HepG2 (cell line): ENCODE measurements around the gene TCFL5.

ENCODE experiments used
- ATF3 ChIP-seq: sonication (generic); formaldehyde crosslinking; IDR thresholded peaks from 2 replicates; pipeline ENCODE4 v1.4.0; 2020; ENCODE audit warnings: missing genetic modification reagents
- CTCF ChIP-seq: sonication (generic); formaldehyde crosslinking; IDR thresholded peaks from 2 replicates; pipeline ENCODE4 v1.5.0; 2020; ENCODE audit warnings: mild to moderate bottlenecking, missing genetic modification reagents, moderate library complexity
- POLR2A ChIP-seq, 2 experiments: IDR thresholded peaks; 2 replicates each; pipeline ENCODE4 v1.6.1; 2011; ENCODE audit warnings: low read depth in 2 of 2, low read length in 2 of 2, mild to moderate bottlenecking in 1 of 2, moderate library complexity in 1 of 2; ENCODE audit not compliant: insufficient read depth in 1 of 2

GRCh38 chr20:62844182-62844581 lies 17.4 kb downstream of the TCFL5 start:
- no peak for TF ChIP-seq CTCF
- no peak for TF ChIP-seq ATF3 (CRISPR knock-in tag)
- no peak for TF ChIP-seq POLR2A (IDR thresholded peaks at IDR 0.05; ENCODE audit: insufficient read depth in 1 of 2, low read depth in 2 of 2, low read length in 2 of 2)
